Measurements from ENCODE around the gene TACR3. TPM values are rescaled to one million over a fixed set of nuclear protein-coding genes. Genes with fewer than 3 reads are reported as not detected.
"Not testable (repeated sequence)": the region's sequence is repeated elsewhere in the genome, so short reads cannot be mapped to it uniquely, and the experiment has no call there.

The TACR3 gene
- total RNA-seq, 1 experiment from 2014 or later: not detected

DNA sequence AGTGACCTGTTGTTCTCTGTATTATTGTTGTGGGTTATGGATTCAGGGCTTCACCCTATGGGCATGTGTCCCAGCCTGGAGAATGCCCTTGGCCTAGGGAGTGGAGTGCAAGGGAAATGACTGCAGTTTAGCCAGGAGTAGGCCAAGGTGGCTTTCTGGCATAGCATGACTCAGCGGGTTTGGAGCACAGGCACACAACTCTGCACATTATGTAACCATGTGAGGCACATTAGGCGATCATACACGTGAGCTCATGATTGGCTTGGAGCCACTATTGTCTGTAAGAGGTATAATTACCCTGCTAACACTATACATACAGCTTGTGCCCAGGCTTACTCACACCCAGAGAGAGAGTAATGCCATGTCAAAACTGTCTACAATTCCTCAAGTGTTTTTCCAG is 35.1 kb upstream of the TACR3 start:
- peak; percentile 21 to 34 for DNase-seq
- no peak overlapping the region for H2AFZ ChIP-seq
- H3K27me3 ChIP-seq (ENCODE audit: insufficient read depth, low read depth): no peaks in the 10 kb centered on the region
- ChIA-PET POLR2A (ENCODE audit: unreplicated experiment) (no interaction called here), CTCF (no interaction called here)
- no peaks in the 10 kb centered on the region for H4K20me1 ChIP-seq (ENCODE audit: insufficient read depth)
- TF ChIP-seq EZH2 (IDR thresholded peaks at IDR 0.05; ENCODE audit: low read depth) (no peak), CTCF (conservative IDR thresholded peaks at IDR 0.05) (no peak)
- no peaks in the 10 kb centered on the region for H3K9me3 ChIP-seq (ENCODE audit: insufficient read depth, low read depth)
- no peaks in the 10 kb centered on the region for H3K79me2 ChIP-seq (ENCODE audit: low read depth)
- H3K9me2 ChIP-seq (ENCODE audit: insufficient read depth): no peaks in the 10 kb centered on the region
- H3K36me3 ChIP-seq (ENCODE audit: low read depth): no peaks in the 10 kb centered on the region
- no TSS peak for BruUV-seq (replicated peaks)
- no peaks in the 10 kb centered on the region for H3F3A ChIP-seq (ENCODE audit: insufficient read depth, low read depth)
- intact Hi-C loops (cut with micrococcal nuclease; ENCODE audit: unreplicated experiment): no loop called here
- H3K4me2 ChIP-seq: no peak overlapping the region
- no peak overlapping the region for H3K27ac ChIP-seq
- no peak overlapping the region for H3K4me3 ChIP-seq
- no peaks in the 10 kb centered on the region for H3K4me1 ChIP-seq (replicated peaks; ENCODE audit: insufficient read depth)

DNA sequence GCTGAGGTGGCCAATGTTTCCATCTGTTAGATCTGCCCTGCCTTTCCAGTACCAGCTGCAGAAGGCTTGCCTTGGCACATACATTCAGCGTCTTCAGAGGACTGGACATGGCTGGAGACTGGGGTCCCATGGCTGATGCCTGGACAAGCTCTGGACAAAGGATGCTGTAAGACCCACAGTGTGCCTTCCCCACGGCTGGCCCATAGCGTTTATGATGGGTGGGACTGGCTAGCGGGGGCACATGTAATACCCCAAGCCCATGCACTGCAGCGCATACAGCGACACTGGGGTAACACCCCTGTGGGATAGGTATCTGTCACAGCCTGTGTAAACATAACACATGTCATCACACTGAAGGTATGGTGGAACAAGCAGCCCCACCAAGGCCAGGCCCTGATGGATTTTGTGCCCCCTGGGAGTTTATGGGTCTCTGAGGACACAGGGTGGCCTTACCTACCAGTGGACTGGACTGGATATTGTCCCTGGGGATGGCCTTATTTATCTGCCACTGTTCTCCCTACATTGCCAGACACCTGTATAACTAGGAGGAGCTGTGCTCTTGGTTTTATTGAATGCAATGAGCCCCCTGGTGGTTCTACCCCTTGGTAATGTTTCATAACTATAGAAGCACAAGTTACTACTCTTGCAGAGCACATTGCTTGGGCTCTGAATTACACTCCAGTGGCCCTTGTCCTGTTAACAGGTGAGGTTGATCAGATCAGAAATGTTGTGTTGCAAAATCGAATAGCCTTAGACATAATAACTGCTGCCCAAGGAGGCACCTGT is 34.3 kb upstream of the TACR3 start:
- intact Hi-C loops (cut with micrococcal nuclease; ENCODE audit: unreplicated experiment): no loop called here
- no peak for TF ChIP-seq CTCF (conservative IDR thresholded peaks at IDR 0.05)
- TF ChIP-seq EZH2 (IDR thresholded peaks at IDR 0.05; ENCODE audit: low read depth): no peak
- Histone ChIP-seq H3K36me3 (ENCODE audit: low read depth) (no peaks in the 10 kb centered on the region), H2AFZ (no peak overlapping the region), H4K20me1 (ENCODE audit: insufficient read depth) (no peaks in the 10 kb centered on the region), H3K4me2 (no peak overlapping the region), H3K9me2 (ENCODE audit: insufficient read depth) (no peaks in the 10 kb centered on the region), H3K27me3 (ENCODE audit: insufficient read depth, low read depth) (no peaks in the 10 kb centered on the region), H3K9me3 (ENCODE audit: insufficient read depth, low read depth) (no peaks in the 10 kb centered on the region), H3K4me1 (replicated peaks; ENCODE audit: insufficient read depth) (no peaks in the 10 kb centered on the region), H3K4me3 (no peak overlapping the region), H3K27ac (no peak overlapping the region), H3F3A (ENCODE audit: insufficient read depth, low read depth) (no peaks in the 10 kb centered on the region), H3K79me2 (ENCODE audit: low read depth) (no peaks in the 10 kb centered on the region)
- BruUV-seq (replicated peaks): no TSS peak
- ChIA-PET CTCF (no interaction called here), POLR2A (ENCODE audit: unreplicated experiment) (no interaction called here)
- DNase-seq: no peak

- H2AFZ ChIP-seq; H3K36me3 ChIP-seq (ENCODE audit: low read depth); H3K4me1 ChIP-seq (replicated peaks; ENCODE audit: insufficient read depth); H3K9me2 ChIP-seq (ENCODE audit: insufficient read depth); CTCF ChIA-PET; H3K27ac ChIP-seq; H4K20me1 ChIP-seq (ENCODE audit: insufficient read depth); H3K79me2 ChIP-seq (ENCODE audit: low read depth); H3K4me3 ChIP-seq; BruUV-seq (replicated peaks); H3K9me3 ChIP-seq (ENCODE audit: insufficient read depth, low read depth); H3K4me2 ChIP-seq; H3K27me3 ChIP-seq (ENCODE audit: insufficient read depth, low read depth); intact Hi-C loops (cut with micrococcal nuclease; ENCODE audit: unreplicated experiment); DNase-seq; H3F3A ChIP-seq (ENCODE audit: insufficient read depth, low read depth); POLR2A ChIA-PET (ENCODE audit: unreplicated experiment): not testable (repeated sequence)
Measured at GRCh38 chr4:103723150-103723549, 3.4 kb upstream of the TACR3 start.

GRCh38 chr4:103721251-103721650 is 1.5 kb upstream of the TACR3 start:
- Histone ChIP-seq H3K36me3 (ENCODE audit: low read depth) (no peaks in the 10 kb centered on the region), H3K4me3 (no peak overlapping the region), H2AFZ (no peak overlapping the region), H3K79me2 (ENCODE audit: low read depth) (no peaks in the 10 kb centered on the region), H3F3A (ENCODE audit: insufficient read depth, low read depth) (no peaks in the 10 kb centered on the region), H3K4me2 (no peak overlapping the region), H3K9me2 (ENCODE audit: insufficient read depth) (no peaks in the 10 kb centered on the region), H3K27ac (no peak overlapping the region), H3K4me1 (replicated peaks; ENCODE audit: insufficient read depth) (no peaks in the 10 kb centered on the region), H3K9me3 (ENCODE audit: insufficient read depth, low read depth) (no peaks in the 10 kb centered on the region), H4K20me1 (ENCODE audit: insufficient read depth) (no peaks in the 10 kb centered on the region), H3K27me3 (ENCODE audit: insufficient read depth, low read depth) (no peaks in the 10 kb centered on the region)
- BruUV-seq (replicated peaks): no TSS peak
- intact Hi-C loops (cut with micrococcal nuclease; ENCODE audit: unreplicated experiment): no loop called here
- TF ChIP-seq CTCF (conservative IDR thresholded peaks at IDR 0.05) (no peak), EZH2 (IDR thresholded peaks at IDR 0.05; ENCODE audit: low read depth) (no peak)
- peak in 1 of 2 experiments; percentile 5 for DNase-seq
- ChIA-PET POLR2A (ENCODE audit: unreplicated experiment) (no interaction called here), CTCF (no interaction called here)

Data from PC-9 (cell line).